Measurements from ENCODE around the gene MTAP. TPM values are rescaled to one million over a fixed set of nuclear protein-coding genes. Genes with fewer than 3 reads are reported as not detected.

The MTAP gene
- total RNA-seq, 1 experiment from 2014 or later = 34.7 TPM

- no peak overlapping the region for H3K27ac ChIP-seq (ENCODE audit: low read length)
- BruUV-seq (replicated peaks) = no TSS peak
- no peaks in the 10 kb centered on the region for H3K36me3 ChIP-seq (ENCODE audit: low read depth, low read length)
- no peaks in the 10 kb centered on the region for H3K27me3 ChIP-seq (ENCODE audit: low read length)
- TF ChIP-seq CTCF (conservative IDR thresholded peaks at IDR 0.05; ENCODE audit: low read depth, low read length) (no peak), EZH2phosphoT487 (IDR thresholded peaks at IDR 0.05; ENCODE audit: borderline replicate concordance, low read length) (no peak), EZH2 (IDR thresholded peaks at IDR 0.05; ENCODE audit: low read length, unreplicated experiment) (no peak)
- intact Hi-C loops (cut with micrococcal nuclease) = no loop called here
- H4K20me1 ChIP-seq (ENCODE audit: low read length) = no peaks in the 10 kb centered on the region
- H3F3A ChIP-seq (ENCODE audit: low read length, unreplicated experiment) = no peaks in the 10 kb centered on the region
- no peak overlapping the region for H3K4me2 ChIP-seq (ENCODE audit: low read length)
- H3K9me3 ChIP-seq (ENCODE audit: low read length) = no peaks in the 10 kb centered on the region
- H3K9ac ChIP-seq (ENCODE audit: low read length) = no peak overlapping the region
- H3K79me2 ChIP-seq (ENCODE audit: low read length) = no peaks in the 10 kb centered on the region
- ATAC-seq (no peak), DNase-seq (no peak)
- no peak overlapping the region for H3K4me3 ChIP-seq (ENCODE audit: low read length)
- H3K9me2 ChIP-seq (replicated peaks; ENCODE audit: low read length) = no peaks in the 10 kb centered on the region
- H3K4me1 ChIP-seq (ENCODE audit: insufficient read depth, low read length) = no peaks in the 10 kb centered on the region
- H2AFZ ChIP-seq (ENCODE audit: low read length) = no peak overlapping the region
- CTCF ChIA-PET = no interaction called here
- POLR2A ChIA-PET (ENCODE audit: unreplicated experiment) = interaction anchor here (0.6 to 0.7 kb wide), 2 partner anchors 71 to 93 kb away, joined by 3 read pairs; partner anchors contain the start of genes CDKN2A and CDKN2B-AS1
Observed at GRCh38 chr9:21901546-21901945, 99.1 kb downstream of the MTAP start.

DNA sequence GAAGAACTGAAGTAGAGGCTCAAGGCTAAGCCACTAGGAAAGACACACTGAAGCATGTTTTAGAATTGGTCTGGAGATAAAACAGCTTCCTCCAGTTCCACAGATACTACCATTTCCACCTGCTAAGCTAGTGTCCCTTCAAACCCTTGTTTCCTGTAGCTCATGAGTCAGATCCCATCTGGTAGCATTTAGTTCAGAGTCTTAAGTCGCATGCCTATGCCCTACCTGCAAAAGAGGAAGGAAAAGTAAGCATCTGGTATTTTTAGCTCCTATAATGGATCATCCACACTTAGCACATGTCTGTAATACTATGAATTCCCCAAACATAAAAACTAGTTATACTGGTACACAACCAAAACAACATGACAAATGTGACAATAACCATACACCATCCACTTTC lies 99.7 kb downstream of the MTAP start:
- H3K9me3 ChIP-seq (ENCODE audit: low read length) = no peaks in the 10 kb centered on the region
- H3K36me3 ChIP-seq (ENCODE audit: low read depth, low read length) = no peaks in the 10 kb centered on the region
- H3K4me3 ChIP-seq (ENCODE audit: low read length) = no peak overlapping the region
- no peaks in the 10 kb centered on the region for H3K9me2 ChIP-seq (replicated peaks; ENCODE audit: low read length)
- TF ChIP-seq CTCF (conservative IDR thresholded peaks at IDR 0.05; ENCODE audit: low read depth, low read length) (no peak), EZH2 (IDR thresholded peaks at IDR 0.05; ENCODE audit: low read length, unreplicated experiment) (no peak), EZH2phosphoT487 (IDR thresholded peaks at IDR 0.05; ENCODE audit: borderline replicate concordance, low read length) (no peak)
- H3F3A ChIP-seq (ENCODE audit: low read length, unreplicated experiment) = no peaks in the 10 kb centered on the region
- ATAC-seq (peak; percentile 33; the same call in 1 of the 2 replicates), DNase-seq (peak; percentile 6)
- POLR2A ChIA-PET (ENCODE audit: unreplicated experiment) = interaction anchor here (0.6 to 0.7 kb wide), 2 partner anchors 71 to 92 kb away, joined by 3 read pairs; partner anchors contain the start of genes CDKN2A and CDKN2B-AS1
- H3K27ac ChIP-seq (ENCODE audit: low read length) = no peak overlapping the region
- CTCF ChIA-PET = no interaction called here
- H2AFZ ChIP-seq (ENCODE audit: low read length) = no peak overlapping the region
- H3K9ac ChIP-seq (ENCODE audit: low read length) = no peak overlapping the region
- intact Hi-C loops (cut with micrococcal nuclease) = no loop called here
- no TSS peak for BruUV-seq (replicated peaks)
- H3K79me2 ChIP-seq (ENCODE audit: low read length) = no peaks in the 10 kb centered on the region
- no peaks in the 10 kb centered on the region for H3K4me1 ChIP-seq (ENCODE audit: insufficient read depth, low read length)
- H3K27me3 ChIP-seq (ENCODE audit: low read length) = no peaks in the 10 kb centered on the region
- H4K20me1 ChIP-seq (ENCODE audit: low read length) = no peaks in the 10 kb centered on the region
- H3K4me2 ChIP-seq (ENCODE audit: low read length) = no peak overlapping the region

- POLR2A ChIA-PET (ENCODE audit: unreplicated experiment) = no interaction called here
- no peak for ATAC-seq
- CTCF ChIA-PET = no interaction called here
- Histone ChIP-seq H4K20me1 (ENCODE audit: low read length) (no peaks in the 10 kb centered on the region), H2AFZ (ENCODE audit: low read length) (no peak overlapping the region), H3K4me1 (ENCODE audit: insufficient read depth, low read length) (no peaks in the 10 kb centered on the region), H3K4me2 (ENCODE audit: low read length) (no peak overlapping the region), H3F3A (ENCODE audit: low read length, unreplicated experiment) (no peaks in the 10 kb centered on the region), H3K9me2 (replicated peaks; ENCODE audit: low read length) (no peaks in the 10 kb centered on the region), H3K27ac (ENCODE audit: low read length) (no peak overlapping the region), H3K9me3 (ENCODE audit: low read length) (no peaks in the 10 kb centered on the region), H3K36me3 (ENCODE audit: low read depth, low read length) (no peaks in the 10 kb centered on the region), H3K79me2 (ENCODE audit: low read length) (no peaks in the 10 kb centered on the region), H3K4me3 (ENCODE audit: low read length) (no peak overlapping the region), H3K27me3 (ENCODE audit: low read length) (no peaks in the 10 kb centered on the region), H3K9ac (ENCODE audit: low read length) (no peak overlapping the region)
- TF ChIP-seq EZH2phosphoT487 (IDR thresholded peaks at IDR 0.05; ENCODE audit: borderline replicate concordance, low read length) (no peak), EZH2 (IDR thresholded peaks at IDR 0.05; ENCODE audit: low read length, unreplicated experiment) (no peak), CTCF (conservative IDR thresholded peaks at IDR 0.05; ENCODE audit: low read depth, low read length) (no peak)
- DNase-seq = no peak
- BruUV-seq (replicated peaks) = no TSS peak
- intact Hi-C loops (cut with micrococcal nuclease) = no loop called here
Observed at GRCh38 chr9:21903380-21903965, 101.0 kb downstream of the MTAP start.

Data from PC-3 (cell line).